ENCODE measurements around the gene ZNF695. TPM values are rescaled to one million over a fixed set of nuclear protein-coding genes. Genes with fewer than 3 reads are reported as not detected.
A peak's percentile ranks its signal among the peaks of the same experiment; 100 is the strongest.

The ZNF695 gene
- total and polyA plus RNA-seq, 2 of the 13 experiments (the other 11 are each of a cell fraction or from before 2014, with no cell fraction given) = 2.9 to 11.6 TPM

DNA sequence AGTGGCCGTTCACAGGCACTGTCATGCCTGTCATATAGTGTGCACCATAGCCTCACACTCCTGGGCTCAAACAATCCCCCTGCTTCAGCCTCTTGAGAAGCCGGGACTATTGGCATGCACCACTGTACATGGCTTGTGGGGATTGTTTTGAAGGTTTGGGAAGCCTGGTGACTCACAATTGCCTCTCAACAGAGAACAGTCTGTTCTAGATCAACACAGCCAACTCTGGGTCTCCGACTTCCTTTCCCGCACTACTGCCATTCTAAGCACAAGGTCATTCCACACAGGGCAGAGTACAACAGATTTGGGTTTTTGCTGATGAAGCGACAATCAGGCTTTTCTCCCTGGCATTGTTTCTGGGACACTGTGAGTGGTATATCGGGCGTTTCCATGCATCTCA lies 60.6 kb downstream of the ZNF695 start (continued):
- TF ChIP-seq, protein P1, sequence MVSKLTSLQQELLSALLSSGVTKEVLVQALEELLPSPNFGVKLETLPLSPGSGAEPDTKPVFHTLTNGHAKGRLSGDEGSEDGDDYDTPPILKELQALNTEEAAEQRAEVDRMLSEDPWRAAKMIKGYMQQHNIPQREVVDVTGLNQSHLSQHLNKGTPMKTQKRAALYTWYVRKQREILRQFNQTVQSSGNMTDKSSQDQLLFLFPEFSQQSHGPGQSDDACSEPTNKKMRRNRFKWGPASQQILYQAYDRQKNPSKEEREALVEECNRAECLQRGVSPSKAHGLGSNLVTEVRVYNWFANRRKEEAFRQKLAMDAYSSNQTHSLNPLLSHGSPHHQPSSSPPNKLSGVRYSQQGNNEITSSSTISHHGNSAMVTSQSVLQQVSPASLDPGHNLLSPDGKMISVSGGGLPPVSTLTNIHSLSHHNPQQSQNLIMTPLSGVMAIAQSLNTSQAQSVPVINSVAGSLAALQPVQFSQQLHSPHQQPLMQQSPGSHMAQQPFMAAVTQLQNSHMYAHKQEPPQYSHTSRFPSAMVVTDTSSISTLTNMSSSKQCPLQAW (CRISPR knock-in tag; IDR thresholded peaks at IDR 0.05) = 0 out of 2 replicates have a peak, but pooled peaks have one; percentile 33
- no peak for TF ChIP-seq U2AF1 (optimal IDR thresholded peaks at IDR 0.05; ENCODE audit: low read depth, low read length)
- peak; percentile 79 for TF ChIP-seq ELF3 (CRISPR knock-in tag; IDR thresholded peaks at IDR 0.05)
- peak; percentile 50; the same call in 1 of the 2 replicates for TF ChIP-seq RCOR2 (CRISPR knock-in tag; IDR thresholded peaks at IDR 0.05)
- TF ChIP-seq, protein P2, sequence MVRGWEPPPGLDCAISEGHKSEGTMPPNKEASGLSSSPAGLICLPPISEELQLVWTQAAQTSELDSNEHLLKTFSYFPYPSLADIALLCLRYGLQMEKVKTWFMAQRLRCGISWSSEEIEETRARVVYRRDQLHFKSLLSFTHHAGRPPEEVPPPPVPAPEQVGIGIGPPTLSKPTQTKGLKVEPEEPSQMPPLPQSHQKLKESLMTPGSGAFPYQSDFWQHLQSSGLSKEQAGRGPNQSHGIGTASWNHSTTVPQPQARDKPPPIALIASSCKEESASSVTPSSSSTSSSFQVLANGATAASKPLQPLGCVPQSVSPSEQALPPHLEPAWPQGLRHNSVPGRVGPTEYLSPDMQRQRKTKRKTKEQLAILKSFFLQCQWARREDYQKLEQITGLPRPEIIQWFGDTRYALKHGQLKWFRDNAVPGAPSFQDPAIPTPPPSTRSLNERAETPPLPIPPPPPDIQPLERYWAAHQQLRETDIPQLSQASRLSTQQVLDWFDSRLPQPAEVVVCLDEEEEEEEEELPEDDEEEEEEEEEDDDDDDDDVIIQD (CRISPR knock-in tag; IDR thresholded peaks at IDR 0.05; ENCODE audit: low read depth) = peak; percentile 92
- peak; percentile 59; the same call in 1 of the 2 replicates for TF ChIP-seq FOXO1 (CRISPR knock-in tag; IDR thresholded peaks at IDR 0.05)
- TF ChIP-seq, protein P3, sequence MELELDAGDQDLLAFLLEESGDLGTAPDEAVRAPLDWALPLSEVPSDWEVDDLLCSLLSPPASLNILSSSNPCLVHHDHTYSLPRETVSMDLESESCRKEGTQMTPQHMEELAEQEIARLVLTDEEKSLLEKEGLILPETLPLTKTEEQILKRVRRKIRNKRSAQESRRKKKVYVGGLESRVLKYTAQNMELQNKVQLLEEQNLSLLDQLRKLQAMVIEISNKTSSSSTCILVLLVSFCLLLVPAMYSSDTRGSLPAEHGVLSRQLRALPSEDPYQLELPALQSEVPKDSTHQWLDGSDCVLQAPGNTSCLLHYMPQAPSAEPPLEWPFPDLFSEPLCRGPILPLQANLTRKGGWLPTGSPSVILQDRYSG (CRISPR knock-in tag; IDR thresholded peaks at IDR 0.05) = no peak
- no peak for TF ChIP-seq TOE1 (CRISPR knock-in tag; IDR thresholded peaks at IDR 0.05)
- TF ChIP-seq NR2F6 (IDR thresholded peaks at IDR 0.05) = no peak
- TF ChIP-seq NR2F6 (CRISPR knock-in tag; IDR thresholded peaks at IDR 0.05) = peak; percentile 61; the same call in 1 of the 2 replicates
- no peak for TF ChIP-seq SP1 (IDR thresholded peaks at IDR 0.05)
- no peak for TF ChIP-seq SP1 (CRISPR knock-in tag; IDR thresholded peaks at IDR 0.05)
- TF ChIP-seq PAX8 (CRISPR knock-in tag; IDR thresholded peaks at IDR 0.05; ENCODE audit: borderline replicate concordance) = no peak
- TF ChIP-seq PHF21A (CRISPR knock-in tag; IDR thresholded peaks at IDR 0.05) = no peak
- peak; percentile 67; the same call in 1 of the 2 replicates for TF ChIP-seq ZBTB38 (CRISPR knock-in tag; IDR thresholded peaks at IDR 0.05)
- TF ChIP-seq ZNF484 (CRISPR knock-in tag; IDR thresholded peaks at IDR 0.05; ENCODE audit: borderline replicate concordance, low read depth) = no peak
- TF ChIP-seq, protein P4, sequence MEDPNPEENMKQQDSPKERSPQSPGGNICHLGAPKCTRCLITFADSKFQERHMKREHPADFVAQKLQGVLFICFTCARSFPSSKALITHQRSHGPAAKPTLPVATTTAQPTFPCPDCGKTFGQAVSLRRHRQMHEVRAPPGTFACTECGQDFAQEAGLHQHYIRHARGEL (CRISPR knock-in tag; IDR thresholded peaks at IDR 0.05) = no peak
- TF ChIP-seq, protein P5, sequence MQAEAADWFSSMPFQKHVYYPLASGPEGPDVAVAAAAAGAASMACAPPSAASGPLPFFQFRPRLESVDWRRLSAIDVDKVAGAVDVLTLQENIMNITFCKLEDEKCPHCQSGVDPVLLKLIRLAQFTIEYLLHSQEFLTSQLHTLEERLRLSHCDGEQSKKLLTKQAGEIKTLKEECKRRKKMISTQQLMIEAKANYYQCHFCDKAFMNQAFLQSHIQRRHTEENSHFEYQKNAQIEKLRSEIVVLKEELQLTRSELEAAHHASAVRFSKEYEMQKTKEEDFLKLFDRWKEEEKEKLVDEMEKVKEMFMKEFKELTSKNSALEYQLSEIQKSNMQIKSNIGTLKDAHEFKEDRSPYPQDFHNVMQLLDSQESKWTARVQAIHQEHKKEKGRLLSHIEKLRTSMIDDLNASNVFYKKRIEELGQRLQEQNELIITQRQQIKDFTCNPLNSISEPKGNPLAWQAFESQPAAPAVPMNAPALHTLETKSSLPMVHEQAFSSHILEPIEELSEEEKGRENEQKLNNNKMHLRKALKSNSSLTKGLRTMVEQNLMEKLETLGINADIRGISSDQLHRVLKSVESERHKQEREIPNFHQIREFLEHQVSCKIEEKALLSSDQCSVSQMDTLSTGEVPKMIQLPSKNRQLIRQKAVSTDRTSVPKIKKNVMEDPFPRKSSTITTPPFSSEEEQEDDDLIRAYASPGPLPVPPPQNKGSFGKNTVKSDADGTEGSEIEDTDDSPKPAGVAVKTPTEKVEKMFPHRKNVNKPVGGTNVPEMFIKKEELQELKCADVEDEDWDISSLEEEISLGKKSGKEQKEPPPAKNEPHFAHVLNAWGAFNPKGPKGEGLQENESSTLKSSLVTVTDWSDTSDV (CRISPR knock-in tag; IDR thresholded peaks at IDR 0.05) = no peak
- TF ChIP-seq, protein P6, sequence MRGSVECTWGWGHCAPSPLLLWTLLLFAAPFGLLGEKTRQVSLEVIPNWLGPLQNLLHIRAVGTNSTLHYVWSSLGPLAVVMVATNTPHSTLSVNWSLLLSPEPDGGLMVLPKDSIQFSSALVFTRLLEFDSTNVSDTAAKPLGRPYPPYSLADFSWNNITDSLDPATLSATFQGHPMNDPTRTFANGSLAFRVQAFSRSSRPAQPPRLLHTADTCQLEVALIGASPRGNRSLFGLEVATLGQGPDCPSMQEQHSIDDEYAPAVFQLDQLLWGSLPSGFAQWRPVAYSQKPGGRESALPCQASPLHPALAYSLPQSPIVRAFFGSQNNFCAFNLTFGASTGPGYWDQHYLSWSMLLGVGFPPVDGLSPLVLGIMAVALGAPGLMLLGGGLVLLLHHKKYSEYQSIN (CRISPR knock-in tag; IDR thresholded peaks at IDR 0.05; ENCODE audit: borderline replicate concordance) = no peak
- no peak for TF ChIP-seq ZFY (CRISPR knock-in tag; IDR thresholded peaks at IDR 0.05)
- TF ChIP-seq ZNF558 (CRISPR knock-in tag; IDR thresholded peaks at IDR 0.05; ENCODE audit: borderline replicate concordance) = no peak
- peak; percentile 82; the same call in 1 of the 2 replicates for TF ChIP-seq ZNF614 (CRISPR knock-in tag; IDR thresholded peaks at IDR 0.05; ENCODE audit: borderline replicate concordance)
- TF ChIP-seq ZSCAN21 (CRISPR knock-in tag; IDR thresholded peaks at IDR 0.05; ENCODE audit: borderline replicate concordance) = 0 out of 2 replicates have a peak, but pooled peaks have one; percentile 32
- no peak for TF ChIP-seq TEAD2 (CRISPR knock-in tag; IDR thresholded peaks at IDR 0.05)
- peak; percentile 67 for TF ChIP-seq HNF4A (CRISPR knock-in tag; IDR thresholded peaks at IDR 0.05)

Measured in HepG2 (cell line).